NT2/D1 (cell line): ENCODE data around the gene ZNF580.

ENCODE experiments used
- SUZ12 ChIP-seq: IDR thresholded peaks from 2 replicates; pipeline ENCODE4 v1.6.1; 2011; ENCODE audit not compliant: insufficient read length, insufficient read depth; ENCODE audit errors: extremely low read depth
- YY1 ChIP-seq: IDR thresholded peaks from 2 replicates; pipeline ENCODE4 v1.6.1; 2011; ENCODE audit not compliant: insufficient read length, insufficient read depth

DNA sequence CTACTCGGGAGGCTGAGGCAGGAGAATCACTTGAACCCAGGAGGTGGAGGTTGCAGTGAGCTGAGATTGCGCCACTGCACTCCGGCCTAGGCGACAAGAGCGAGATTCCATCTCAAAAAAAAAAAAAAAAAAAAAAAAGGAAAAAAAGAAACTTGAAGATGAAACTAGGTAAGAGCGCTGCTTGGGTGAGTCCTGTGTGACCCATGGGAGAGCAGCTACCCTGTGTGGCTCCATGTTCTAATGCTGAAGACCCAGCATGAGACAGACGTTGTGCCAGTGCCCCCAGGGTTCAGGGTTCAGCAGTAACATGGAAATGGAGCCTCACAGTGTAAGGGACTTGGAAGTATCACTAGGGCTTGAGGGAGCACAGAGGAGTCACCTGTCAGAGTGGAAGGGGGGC lies 22.4 kb upstream of the ZNF580 start:
- TF ChIP-seq YY1 (no peak), SUZ12 (no peak)
